Fibroblast of mammary gland (primary cell): Measurements from ENCODE around the gene SNED1.

Experiments used
- DNase-seq: peaks from one replicate; pipeline ENCODE4 v3.0.0-alpha.2; 2010; ENCODE audit warnings: low read depth
- H3K4me3 ChIP-seq: 2 replicates; pipeline ENCODE4 v1.5.1; 2011; ENCODE audit warnings: low read depth, mild to moderate bottlenecking, low read length, moderate library complexity; ENCODE audit not compliant: control insufficient read depth
- CTCF ChIP-seq: conservative IDR thresholded peaks from 2 replicates; pipeline ENCODE4 v1.5.1; 2011; ENCODE audit warnings: low read depth, low read length, inconsistent platforms; ENCODE audit not compliant: control insufficient read depth, insufficient read depth

The SNED1 gene

GRCh38 chr2:241051578-241052487 lies 53.4 kb downstream of the SNED1 start:
- TF ChIP-seq CTCF = no peak
- DNase-seq = no peak
- H3K4me3 ChIP-seq = no peak overlapping the region

- no peak for TF ChIP-seq CTCF
- DNase-seq = no peak
- no peak overlapping the region for H3K4me3 ChIP-seq
Measured at GRCh38 chr2:241052677-241053360, 54.4 kb downstream of the SNED1 start.

GRCh38 chr2:241053576-241054251 lies 55.3 kb downstream of the SNED1 start:
- no peak for TF ChIP-seq CTCF
- no peak for DNase-seq
- no peak overlapping the region for H3K4me3 ChIP-seq

GRCh38 chr2:241061275-241061674 lies 62.9 kb downstream of the SNED1 start:
- TF ChIP-seq CTCF = no peak
- peak; percentile 63 for DNase-seq

GRCh38 chr2:241062389-241063092 lies 64.1 kb downstream of the SNED1 start:
- TF ChIP-seq CTCF = no peak
- no peak for DNase-seq
- no peak overlapping the region for H3K4me3 ChIP-seq

More at GRCh38 chr2:241061275-241061674, 62.9 kb downstream of the SNED1 start:
- H3K4me3 ChIP-seq = no peak overlapping the region

GRCh38 chr2:241063093-241063551 lies 64.7 kb downstream of the SNED1 start:
- no peak overlapping the region for H3K4me3 ChIP-seq
- no peak for DNase-seq
- TF ChIP-seq CTCF = no peak
